GM23338 (cell line): ENCODE data around the gene RAB33A. TPM values are rescaled to one million over a fixed set of nuclear protein-coding genes. Genes with fewer than 3 reads are reported as not detected.

Experiments
- ATAC-seq: fragments of 200-7000 bp; cut with Tn5 transposase; 3 replicates; pipeline ENCODE4 v1.9.1; 2020
- DNase-seq: peaks from one replicate; pipeline ENCODE4 v3.0.0-alpha.2; 2015; ENCODE audit warnings: low spot score
- H2AFZ ChIP-seq: fragments of 200-600 bp; sonication (generic); 2 replicates; pipeline ENCODE4 v1.8.0; 2016; ENCODE audit warnings: antibody characterized with exemption, mild to moderate bottlenecking, moderate library complexity
- H3F3A ChIP-seq: fragments of 200-600 bp; sonication (generic); replicated peaks from 2 replicates; pipeline ENCODE4 v1.8.0; 2017; ENCODE audit warnings: antibody characterized with exemption, mixed run types, low read depth
- H3K27ac ChIP-seq: fragments of 200-600 bp; sonication (generic); 2 replicates; pipeline ENCODE4 v1.6.1; 2016; ENCODE audit warnings: low read depth
- H3K27me3 ChIP-seq: fragments of 200-600 bp; sonication (generic); 2 replicates; pipeline ENCODE4 v1.8.0; 2016; ENCODE audit warnings: mild to moderate bottlenecking, mixed run types, moderate library complexity; ENCODE audit not compliant: insufficient read depth
- H3K36me3 ChIP-seq: fragments of 200-600 bp; sonication (generic); 2 replicates; pipeline ENCODE4 v1.8.0; 2016; ENCODE audit warnings: mild to moderate bottlenecking; ENCODE audit not compliant: insufficient read depth
- H3K4me1 ChIP-seq: fragments of 200-600 bp; sonication (generic); 2 replicates; pipeline ENCODE4 v1.8.0; 2016; ENCODE audit warnings: mild to moderate bottlenecking, moderate library complexity; ENCODE audit not compliant: insufficient read depth
- H3K4me2 ChIP-seq: fragments of 200-600 bp; sonication (generic); 2 replicates; pipeline ENCODE4 v1.7.1; 2017; ENCODE audit warnings: mixed run types
- H3K4me3 ChIP-seq: fragments of 200-600 bp; sonication (generic); 2 replicates; pipeline ENCODE4 v1.6.1; 2016; ENCODE audit warnings: mixed run types
- H3K79me2 ChIP-seq: fragments of 200-600 bp; sonication (generic); replicated peaks from 2 replicates; pipeline ENCODE4 v1.8.0; 2017; ENCODE audit warnings: mild to moderate bottlenecking; ENCODE audit not compliant: insufficient read depth
- H3K9me2 ChIP-seq: fragments of 200-600 bp; sonication (generic); 2 replicates; pipeline ENCODE4 v1.8.0; 2017; ENCODE audit not compliant: insufficient read depth
- H4K20me1 ChIP-seq: fragments of 200-600 bp; sonication (generic); replicated peaks from 2 replicates; pipeline ENCODE4 v1.8.0; 2017; ENCODE audit warnings: mild to moderate bottlenecking; ENCODE audit not compliant: insufficient read depth
- H3K27ac Mint-ChIP-seq: 2 replicates; pipeline ENCODE4 v1.8.0; 2020; ENCODE audit warnings: inconsistent platforms, mild to moderate bottlenecking, moderate library complexity, mixed read lengths
- H3K27me3 Mint-ChIP-seq: 3 replicates; pipeline ENCODE4 v1.8.0; 2022; ENCODE audit warnings: low read depth, mild to moderate bottlenecking, moderate library complexity, mixed read lengths, inconsistent platforms; ENCODE audit not compliant: insufficient read depth, poor library complexity
- H3K36me3 Mint-ChIP-seq: 3 replicates; pipeline ENCODE4 v1.8.0; 2021; ENCODE audit warnings: low read depth, mild to moderate bottlenecking, inconsistent platforms, moderate library complexity, mixed read lengths
- H3K4me1 Mint-ChIP-seq: 3 replicates; pipeline ENCODE4 v1.8.0; 2020; ENCODE audit warnings: mild to moderate bottlenecking, inconsistent platforms, mixed read lengths
- H3K4me3 Mint-ChIP-seq: 3 replicates; pipeline ENCODE4 v1.8.0; 2021; ENCODE audit warnings: moderate library complexity, mild to moderate bottlenecking, inconsistent platforms, mixed read lengths
- H3K9me3 Mint-ChIP-seq: 3 replicates; pipeline ENCODE4 v1.8.0; 2020; ENCODE audit warnings: moderate library complexity, mild to moderate bottlenecking, inconsistent platforms, mixed read lengths
- CREB1 ChIP-seq: fragments of 250-450 bp; sonication (Bioruptor Pico); IDR thresholded peaks from 2 replicates; pipeline ENCODE4 v1.5.0; 2020; ENCODE audit warnings: low read depth, mild to moderate bottlenecking, moderate library complexity
- EZH2 ChIP-seq: fragments of 200-600 bp; sonication (generic); IDR thresholded peaks from one replicate; pipeline ENCODE4 v1.8.0; 2017; ENCODE audit warnings: antibody characterized with exemption, mild to moderate bottlenecking, low read depth; ENCODE audit not compliant: unreplicated experiment
- EZH2phosphoT487 ChIP-seq: fragments of 200-600 bp; sonication (generic); IDR thresholded peaks from one replicate; pipeline ENCODE4 v1.8.1; 2018; ENCODE audit warnings: antibody characterized with exemption; ENCODE audit not compliant: unreplicated experiment
- JUNB ChIP-seq: IDR thresholded peaks from one replicate; pipeline ENCODE4 v1.6.1; 2016; ENCODE audit warnings: antibody characterized with exemption; ENCODE audit not compliant: unreplicated experiment
- NANOG ChIP-seq: IDR thresholded peaks from 2 replicates; pipeline ENCODE4 v1.6.1; 2016; ENCODE audit warnings: antibody characterized with exemption, borderline replicate concordance
- POLR2AphosphoS5 ChIP-seq: IDR thresholded peaks from 2 replicates; pipeline ENCODE4 v1.6.1; 2016; ENCODE audit warnings: antibody characterized with exemption, low read depth
- REST ChIP-seq: IDR thresholded peaks from one replicate; pipeline ENCODE4 v1.6.1; 2018; ENCODE audit warnings: antibody characterized with exemption; ENCODE audit not compliant: unreplicated experiment
- STAT1 ChIP-seq: IDR thresholded peaks from one replicate; pipeline ENCODE4 v1.6.1; 2016; ENCODE audit warnings: antibody characterized with exemption; ENCODE audit not compliant: unreplicated experiment
- ZNF114 ChIP-seq: fragments of 250-450 bp; sonication (Bioruptor Pico); IDR thresholded peaks from 2 replicates; pipeline ENCODE4 v1.5.0; 2020; ENCODE audit warnings: mild to moderate bottlenecking, moderate library complexity
- ZNF331 ChIP-seq: fragments of 250-450 bp; sonication (Bioruptor Pico); IDR thresholded peaks from 2 replicates; pipeline ENCODE4 v1.5.0; 2020; ENCODE audit warnings: low read depth, mild to moderate bottlenecking, moderate library complexity
- ZNF462 ChIP-seq: fragments of 250-450 bp; sonication (Bioruptor Pico); IDR thresholded peaks from 2 replicates; pipeline ENCODE4 v1.5.0; 2020; ENCODE audit warnings: mild to moderate bottlenecking, moderate library complexity
- polyA plus RNA-seq: library from polyadenylated mRNA; unstranded; fragments of >200 nt; fragmentation: Nextera tagmentation; extraction: Ambion mirVana; gene quantifications from 2 replicates; pipeline ENCODE4 v1.2.1, GENCODE V29; 2016
- total RNA-seq: library from RNA; depleted of rRNA; stranded (reverse); fragments of >200 nt; shearing (Covaris generic); gene quantifications from 2 replicates; pipeline ENCODE4 v1.2.3, GENCODE V29; 2014
- TF ChIP-seq, protein P1 (sequence below): IDR thresholded peaks from 2 replicates; pipeline ENCODE4 v1.6.1; 2016; ENCODE audit warnings: antibody characterized with exemption

Gene RAB33A
- total and polyA plus RNA-seq, 2 experiments from 2014 or later = 5.5 to 6.5 TPM

GRCh38 chrX:130136961-130137360 is 34.8 kb upstream of the RAB33A start (continued):
- TF ChIP-seq, protein P1, sequence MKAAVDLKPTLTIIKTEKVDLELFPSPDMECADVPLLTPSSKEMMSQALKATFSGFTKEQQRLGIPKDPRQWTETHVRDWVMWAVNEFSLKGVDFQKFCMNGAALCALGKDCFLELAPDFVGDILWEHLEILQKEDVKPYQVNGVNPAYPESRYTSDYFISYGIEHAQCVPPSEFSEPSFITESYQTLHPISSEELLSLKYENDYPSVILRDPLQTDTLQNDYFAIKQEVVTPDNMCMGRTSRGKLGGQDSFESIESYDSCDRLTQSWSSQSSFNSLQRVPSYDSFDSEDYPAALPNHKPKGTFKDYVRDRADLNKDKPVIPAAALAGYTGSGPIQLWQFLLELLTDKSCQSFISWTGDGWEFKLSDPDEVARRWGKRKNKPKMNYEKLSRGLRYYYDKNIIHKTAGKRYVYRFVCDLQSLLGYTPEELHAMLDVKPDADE = no peak
- TF ChIP-seq ZNF462 = no peak

GRCh38 chrX:130139474-130140201 is 32.1 kb upstream of the RAB33A start:
- Histone ChIP-seq H3K9me2 (no peaks in the 10 kb centered on the region), H4K20me1 (no peaks in the 10 kb centered on the region), H3K4me1 (no peaks in the 10 kb centered on the region), H3K4me3 (no peak overlapping the region), H3K27ac (no peak overlapping the region), H3K4me2 (no peak overlapping the region), H3K79me2 (no peaks in the 10 kb centered on the region), H3K36me3 (no peaks in the 10 kb centered on the region), H3K27me3 (no peaks in the 10 kb centered on the region), H3F3A (no peaks in the 10 kb centered on the region), H2AFZ (no peak overlapping the region)
- DNase-seq = peak; percentile 42
- Mint-ChIP-seq H3K27me3 (peaks cover 1% of the 10 kb centered on the region), H3K9me3 (no peaks in the 10 kb centered on the region; the same call in 2 of the 3 replicates), H3K4me3 (no peak overlapping the region), H3K27ac (no peak overlapping the region), H3K4me1 (peaks cover 6% of the 10 kb centered on the region), H3K36me3 (peaks cover 45% of the 10 kb centered on the region)
- peak; percentile 98 for ATAC-seq
- TF ChIP-seq EZH2 (no peak), NANOG (no peak), EZH2phosphoT487 (no peak), ZNF114 (CRISPR knock-in tag) (no peak), JUNB (no peak), STAT1 (no peak), POLR2AphosphoS5 (no peak), REST (no peak), CREB1 (CRISPR knock-in tag) (no peak), ZNF331 (no peak)
- TF ChIP-seq, protein P1 = no peak
